ENCODE data around the gene FARS2.

DNA sequence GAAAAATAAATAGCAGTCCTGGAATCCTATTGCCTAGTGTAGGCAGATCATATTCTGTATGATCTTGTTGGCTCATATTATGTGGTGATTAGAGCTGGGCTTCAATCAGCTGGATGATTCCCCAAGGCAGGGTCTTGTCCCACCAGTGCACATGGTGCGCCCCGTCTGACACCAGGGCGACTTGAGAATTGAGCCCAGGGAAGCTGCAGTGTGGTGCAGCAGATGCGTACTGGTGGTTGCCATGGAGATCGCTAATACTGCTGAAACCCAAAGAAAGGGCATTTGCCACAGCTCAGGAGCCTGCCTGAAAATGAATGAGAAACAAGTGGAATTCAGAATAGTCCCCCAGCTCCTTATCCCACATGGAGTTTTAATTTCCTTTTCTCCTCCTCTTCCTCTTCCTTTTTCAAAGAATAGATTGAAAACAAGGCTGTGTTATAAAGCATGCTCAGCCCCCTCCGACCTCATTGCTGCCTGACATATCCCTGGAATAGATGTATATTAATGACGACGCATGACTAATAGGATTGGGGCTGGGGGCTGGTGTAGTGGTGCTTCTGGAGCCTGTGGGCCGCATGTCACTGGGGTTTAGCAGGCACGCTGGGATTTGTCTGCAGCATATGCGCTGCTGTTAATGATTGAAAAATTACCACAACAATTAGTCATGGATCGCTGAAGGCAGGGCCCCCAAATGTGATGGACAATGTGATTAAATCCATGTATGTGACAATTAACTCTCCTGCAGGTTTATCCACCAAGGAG, 210.5 kb downstream of the FARS2 start:
- TF ChIP-seq POLR2AphosphoS5 (IDR thresholded peaks at IDR 0.05) (no peak), CTCF (IDR thresholded peaks at IDR 0.05) (no peak)
